NCI-H345 treated with DMSO at 0.1 percent for 48 hours (cell line): ENCODE results near the gene ADSL.

Experiments
- DNase-seq: peaks from one replicate; lab custom pipeline; 2025; ENCODE audit not compliant: unreplicated experiment; lab: John Stamatoyannopoulos, UW

ADSL gene

DNA sequence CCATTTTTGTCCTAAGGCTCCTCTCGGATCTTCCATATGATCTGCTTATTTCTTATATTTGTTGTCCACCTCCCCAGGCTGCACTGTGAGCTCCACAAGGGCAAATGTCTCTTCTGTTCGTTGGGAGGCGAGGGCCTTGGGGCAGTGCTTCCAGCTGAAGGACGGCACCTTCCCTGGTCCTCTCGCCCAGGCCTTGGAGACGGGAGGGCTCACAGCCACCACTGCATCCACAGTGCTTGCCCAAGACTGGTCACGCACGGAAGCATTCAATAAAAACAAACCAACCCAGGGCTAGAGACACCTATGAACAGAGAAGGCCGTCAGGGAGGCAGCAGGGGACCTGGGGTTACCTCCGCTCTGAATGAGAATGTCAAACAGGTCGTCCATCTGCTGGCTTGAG is 70.3 kb downstream of the ADSL start:
- DNase-seq: no peak

- no peak for DNase-seq
Measured at GRCh38 chr22:40417041-40417440, 70.7 kb downstream of the ADSL start.

GRCh38 chr22:40417881-40418280 is 71.6 kb downstream of the ADSL start:
- DNase-seq: no peak

DNA sequence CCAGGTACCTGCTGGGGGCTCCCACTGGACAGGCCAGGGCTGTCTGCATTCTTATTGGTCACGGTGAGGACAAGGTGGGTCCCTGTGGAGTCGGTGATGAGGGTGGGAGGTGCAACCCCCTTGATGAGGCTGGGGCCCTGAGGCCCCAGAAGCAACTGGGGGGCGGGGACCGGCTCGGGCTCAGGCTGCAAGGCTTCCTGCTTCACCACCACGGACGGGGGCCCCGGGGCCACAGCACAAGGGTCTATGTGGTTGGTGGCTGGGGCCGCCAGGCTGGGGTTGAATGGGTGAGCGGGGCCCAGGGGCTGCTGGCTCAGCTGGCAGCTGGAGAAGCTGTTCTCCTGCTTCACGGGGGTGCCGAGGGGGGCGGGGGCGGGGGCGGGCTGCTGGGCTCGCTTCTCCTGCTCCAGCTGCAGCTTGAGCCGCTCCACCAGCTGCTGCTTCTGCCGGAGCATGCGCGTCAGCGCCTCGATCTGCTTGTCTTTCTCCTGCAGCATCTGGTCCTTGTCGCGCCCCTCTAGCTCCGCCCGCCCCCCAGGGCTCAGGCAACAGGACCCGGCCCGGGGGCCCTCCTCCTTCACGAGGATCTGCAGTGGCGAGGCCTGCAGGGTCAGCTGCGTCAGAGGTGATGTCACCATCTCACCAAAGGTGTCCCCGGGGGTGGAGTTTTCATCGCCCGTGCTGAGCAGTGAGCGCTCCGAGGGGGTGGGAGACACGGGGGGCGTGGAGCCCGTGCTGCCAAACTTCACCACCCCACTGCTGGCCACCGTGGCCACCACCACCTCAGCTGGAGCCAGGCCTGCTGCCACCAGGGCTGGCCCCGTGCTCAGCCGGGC is 72.3 kb downstream of the ADSL start:
- DNase-seq: peak; percentile 36

- no peak for DNase-seq
Measured at GRCh38 chr22:40419718-40420117, 73.4 kb downstream of the ADSL start.

- no peak for DNase-seq
Measured at GRCh38 chr22:40420341-40421081, 74.2 kb downstream of the ADSL start.

DNA sequence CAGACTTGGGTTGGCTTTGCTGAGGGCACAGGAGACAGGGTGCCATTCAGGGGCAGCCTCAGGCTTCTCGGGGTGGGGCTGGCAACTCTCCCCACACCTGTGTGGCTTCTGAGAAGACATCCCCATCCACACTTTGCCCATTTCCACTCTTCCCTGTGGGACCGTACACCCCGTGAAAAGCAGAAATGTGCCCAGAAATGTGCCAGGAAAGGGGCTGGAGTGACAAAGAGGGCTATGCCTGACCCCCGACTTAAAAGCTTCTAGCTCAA is 74.7 kb downstream of the ADSL start:
- no peak for DNase-seq

- DNase-seq: no peak
Measured at GRCh38 chr22:40421941-40422340, 75.6 kb downstream of the ADSL start.

- no peak for DNase-seq
Measured at GRCh38 chr22:40422558-40423309, 76.4 kb downstream of the ADSL start.

DNA sequence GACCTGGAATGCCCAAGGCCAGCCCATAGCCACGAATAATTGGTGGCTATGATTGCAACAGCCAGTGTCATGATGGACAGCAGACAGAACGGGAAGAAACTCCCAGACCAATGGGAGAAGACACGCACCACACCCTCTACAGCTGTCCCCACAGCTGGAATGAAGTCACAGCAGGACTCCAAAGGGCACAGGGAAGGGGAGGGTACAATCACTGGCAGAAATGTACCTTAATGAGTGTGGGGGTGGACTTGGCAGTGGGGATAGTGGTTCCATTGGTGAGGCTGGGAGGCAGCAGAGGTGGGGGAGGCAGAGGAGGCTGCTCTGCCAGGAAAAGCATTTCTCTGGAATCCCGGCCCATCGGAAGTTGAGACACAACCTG is 77.0 kb downstream of the ADSL start:
- no peak for DNase-seq

GRCh38 chr22:40423882-40424640 is 77.8 kb downstream of the ADSL start:
- no peak for DNase-seq

DNA sequence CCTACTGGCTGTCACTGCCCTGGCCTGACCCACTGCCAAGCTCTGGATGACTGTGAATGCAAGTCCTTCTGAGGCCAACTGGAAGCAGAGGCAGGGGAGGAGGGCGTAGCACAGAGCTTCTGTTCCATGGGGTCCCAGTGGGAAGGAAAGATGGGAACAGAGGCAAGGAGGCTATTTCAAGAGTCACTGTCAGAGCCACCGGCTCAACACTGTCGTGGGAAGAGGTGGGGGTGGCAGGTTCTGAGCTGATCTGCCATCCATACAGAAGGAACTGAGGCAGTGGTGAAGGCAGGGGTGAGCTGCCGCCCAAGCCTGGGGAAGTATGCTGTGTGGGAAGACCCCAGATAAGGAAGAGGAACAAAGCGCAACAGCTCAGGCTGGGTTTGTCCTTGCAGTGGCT is 78.8 kb downstream of the ADSL start:
- no peak for DNase-seq

DNA sequence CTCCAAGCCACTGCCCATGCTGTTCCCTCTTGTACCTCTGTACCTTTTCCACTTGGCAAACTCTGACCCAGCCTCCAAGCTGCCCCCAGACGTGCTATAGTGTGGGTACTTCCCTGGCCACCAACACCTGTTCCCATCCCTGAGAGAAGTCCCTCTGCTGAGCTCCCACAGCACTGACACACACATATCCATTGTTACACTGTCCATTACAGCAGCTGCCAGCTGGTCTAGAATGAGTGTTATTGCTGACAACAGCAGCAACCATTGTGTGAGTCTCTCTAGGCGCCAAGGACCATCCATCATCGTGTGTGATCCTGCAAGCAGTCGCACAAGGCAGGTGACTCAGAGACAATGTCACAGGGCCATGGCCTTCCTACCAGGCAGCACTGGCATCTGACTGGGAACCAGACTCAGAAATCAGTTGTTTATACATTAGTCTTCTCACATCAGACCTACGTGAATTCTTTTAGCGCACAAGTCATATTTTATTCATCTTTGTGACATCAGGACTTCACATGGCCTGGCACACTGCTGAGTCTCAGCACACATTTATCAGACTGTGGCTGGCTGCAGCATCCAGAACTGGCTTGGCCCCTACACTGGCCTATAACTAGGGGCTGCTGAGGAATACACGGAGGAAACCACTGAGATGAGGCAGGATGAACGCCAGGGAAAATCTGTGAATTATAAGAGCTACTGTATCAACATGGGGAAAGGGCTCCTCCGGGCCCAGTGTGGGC is 80.5 kb downstream of the ADSL start:
- DNase-seq: peak; percentile 57

- DNase-seq: no peak
Measured at GRCh38 chr22:40428796-40429195, 82.5 kb downstream of the ADSL start.

DNA sequence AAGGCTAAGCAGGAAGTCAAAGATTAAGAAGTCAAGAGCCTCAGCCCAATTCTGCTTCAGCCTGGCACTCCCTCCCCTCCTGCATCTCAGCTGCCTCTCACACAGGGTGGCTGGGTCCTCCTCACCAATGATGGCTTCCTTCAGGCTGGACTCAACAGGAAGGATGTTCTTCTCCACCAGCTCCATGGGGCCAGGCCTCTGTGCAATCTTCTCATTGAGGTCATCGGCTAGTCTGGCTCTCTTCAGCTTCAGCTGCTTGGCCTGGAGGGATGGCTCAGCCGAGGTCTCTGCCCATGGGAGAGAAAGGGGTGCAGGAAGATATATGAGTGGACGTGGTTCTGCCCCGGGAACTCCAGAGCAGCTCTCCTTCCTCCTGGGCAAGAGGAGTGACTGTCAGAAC is 83.2 kb downstream of the ADSL start:
- DNase-seq: no peak

DNA sequence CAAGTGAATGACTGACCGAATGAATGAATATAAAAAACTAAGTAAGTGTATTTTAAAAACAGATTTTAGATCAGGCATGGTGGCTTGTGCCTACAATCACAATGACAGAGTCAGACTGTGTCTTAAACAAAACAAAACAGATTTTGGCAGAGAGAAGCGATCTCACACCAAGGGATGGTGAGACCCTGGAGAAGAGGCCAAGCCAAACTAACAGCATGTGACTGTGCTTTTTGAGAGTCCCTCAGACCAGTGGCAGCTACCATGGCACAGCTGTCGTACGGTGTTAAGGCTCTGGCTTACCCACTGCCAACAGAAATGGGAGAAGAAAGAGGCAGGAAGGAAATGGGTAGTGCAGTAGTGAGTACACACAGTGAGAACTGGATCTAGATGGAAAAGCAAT is 84.7 kb downstream of the ADSL start:
- DNase-seq: no peak

DNA sequence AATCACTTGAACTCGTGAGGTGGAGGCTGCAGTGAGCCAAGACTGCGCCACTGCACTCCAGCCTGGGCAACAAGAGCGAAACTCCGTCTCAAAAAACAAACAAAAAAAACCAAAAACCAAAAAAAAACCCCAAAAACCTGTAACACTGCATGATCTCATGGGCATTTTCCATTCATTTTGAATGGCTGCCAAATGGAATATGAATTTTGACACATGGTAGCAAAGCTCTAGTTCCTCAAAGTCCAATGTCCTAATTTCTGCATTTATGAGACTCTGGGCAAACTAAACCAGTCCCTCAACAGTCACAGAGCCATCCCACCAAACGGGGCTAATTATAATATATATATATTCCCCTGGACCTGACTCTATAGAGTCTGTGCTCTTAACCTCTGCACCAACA is 85.9 kb downstream of the ADSL start:
- DNase-seq: no peak

DNA sequence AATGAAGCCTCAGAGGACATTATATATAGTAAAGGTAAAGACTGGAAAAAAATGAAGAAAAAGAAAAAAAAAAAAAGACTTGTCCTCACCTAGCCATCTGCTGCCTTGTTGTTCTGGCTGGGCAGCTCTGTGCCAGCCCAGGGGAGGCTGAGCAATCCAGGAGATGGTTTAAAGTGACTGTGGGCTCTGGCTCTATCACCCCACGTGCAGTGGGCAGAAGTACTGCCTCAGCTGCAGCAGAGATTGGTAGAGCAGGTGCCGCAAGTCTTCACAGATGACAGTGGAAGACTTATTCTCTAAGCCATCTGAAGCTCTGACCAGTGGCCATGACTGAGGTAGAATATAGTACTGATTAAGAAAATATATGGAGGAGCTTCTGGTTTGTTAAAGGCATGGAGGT is 86.3 kb downstream of the ADSL start:
- DNase-seq: no peak

- no peak for DNase-seq
Measured at GRCh38 chr22:40433416-40434090, 87.3 kb downstream of the ADSL start.

DNA sequence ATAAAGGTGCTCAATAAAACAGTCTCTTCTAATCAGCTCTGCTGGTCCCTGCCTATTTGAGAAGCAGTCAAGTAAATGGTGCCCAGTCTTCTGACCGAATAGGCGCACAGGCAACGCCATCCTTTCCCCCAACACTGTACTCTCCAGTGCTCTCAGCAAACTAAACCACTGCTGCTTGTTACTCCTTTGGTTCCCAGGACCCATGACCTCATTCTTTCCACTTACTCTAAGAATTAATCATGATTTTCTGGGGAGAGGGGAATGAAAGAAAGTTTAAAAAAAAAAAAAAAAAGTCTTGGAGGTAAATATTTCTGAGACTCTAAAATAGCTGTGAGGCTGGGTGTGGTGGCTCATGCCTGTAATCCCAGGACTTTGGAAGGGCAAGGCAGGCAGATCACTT is 87.8 kb downstream of the ADSL start:
- DNase-seq: no peak
